Muscle layer of duodenum (tissue), 2 donors: Measurements from ENCODE around the gene ZIC1.

ENCODE experiments used
- H3K27ac ChIP-seq: one replicate; pipeline ENCODE4 v1.7.0; 2013; ENCODE audit warnings: mild to moderate bottlenecking, low read length
- H3K27me3 ChIP-seq: one replicate; pipeline ENCODE4 v1.7.0; 2013; ENCODE audit warnings: low read depth, mild to moderate bottlenecking, control low read depth, low read length
- H3K36me3 ChIP-seq, 2 donors: one replicate each; pipeline ENCODE4 v1.7.0; 2013; ENCODE audit warnings: low read length in 2 of 2, control low read depth in 1 of 2, mild to moderate bottlenecking in 1 of 2; ENCODE audit not compliant: insufficient read depth in 2 of 2, control insufficient read depth in 1 of 2
- H3K4me1 ChIP-seq, 2 donors: one replicate each; pipeline ENCODE4 v1.7.0; 2013; ENCODE audit warnings: low read length in 2 of 2, mild to moderate bottlenecking in 2 of 2, control low read depth in 1 of 2, moderate library complexity in 1 of 2; ENCODE audit not compliant: insufficient read depth in 2 of 2, control insufficient read depth in 1 of 2
- H3K4me3 ChIP-seq, 2 donors: one replicate each; pipeline ENCODE4 v1.7.0; 2013; ENCODE audit warnings: low read length in 2 of 2, low read depth in 1 of 2, mild to moderate bottlenecking in 1 of 2
- H3K9me3 ChIP-seq, 2 donors: one replicate each; pipeline ENCODE4 v1.7.0; 2013; ENCODE audit warnings: low read length in 2 of 2, control low read depth in 1 of 2, mild to moderate bottlenecking in 1 of 2; ENCODE audit not compliant: control insufficient read depth in 1 of 2
- donor health status: healthy.

Gene ZIC1

GRCh38 chr3:147391781-147392624, 17.2 kb upstream of the ZIC1 start:
- H3K36me3 ChIP-seq: no peaks in the 10 kb centered on the region
- H3K4me1 ChIP-seq: peaks cover 0 to 49% of the 10 kb centered on the region in 2 donors
- peaks cover 85% of the 10 kb centered on the region for H3K27me3 ChIP-seq
- H3K9me3 ChIP-seq: no peaks in the 10 kb centered on the region
- H3K27ac ChIP-seq: no peak overlapping the region
- H3K4me3 ChIP-seq: peak overlapping the region; percentile 21 to 56

GRCh38 chr3:147392625-147392946, 16.6 kb upstream of the ZIC1 start:
- Histone ChIP-seq H3K36me3 (no peaks in the 10 kb centered on the region), H3K27me3 (peaks cover 84% of the 10 kb centered on the region), H3K9me3 (no peaks in the 10 kb centered on the region), H3K27ac (no peak overlapping the region), H3K4me3 (peak overlapping the region; percentile 21 to 56), H3K4me1 (peaks cover 0 to 55% of the 10 kb centered on the region in 2 donors)

GRCh38 chr3:147393261-147393942, 15.8 kb upstream of the ZIC1 start:
- H3K4me3 ChIP-seq: peak overlapping the region; percentile 11 to 62
- H3K27ac ChIP-seq: no peak overlapping the region
- H3K9me3 ChIP-seq: no peaks in the 10 kb centered on the region
- no peaks in the 10 kb centered on the region for H3K36me3 ChIP-seq
- H3K27me3 ChIP-seq: peaks cover 84% of the 10 kb centered on the region
- H3K4me1 ChIP-seq: peaks cover 0 to 63% of the 10 kb centered on the region in 2 donors

GRCh38 chr3:147393943-147394883, 15.0 kb upstream of the ZIC1 start:
- H3K9me3 ChIP-seq: no peaks in the 10 kb centered on the region
- no peak overlapping the region for H3K27ac ChIP-seq
- H3K27me3 ChIP-seq: peaks cover 79% of the 10 kb centered on the region
- H3K36me3 ChIP-seq: no peaks in the 10 kb centered on the region
- H3K4me3 ChIP-seq: peak overlapping the region; percentile 11 to 62
- peaks cover 0 to 63% of the 10 kb centered on the region in 2 donors for H3K4me1 ChIP-seq

- peaks cover 75% of the 10 kb centered on the region for H3K27me3 ChIP-seq
- no peak overlapping the region for H3K27ac ChIP-seq
- no peaks in the 10 kb centered on the region for H3K9me3 ChIP-seq
Observed at GRCh38 chr3:147394884-147395225, 14.3 kb upstream of the ZIC1 start.

GRCh38 chr3:147395899-147396711, 13.1 kb upstream of the ZIC1 start:
- H3K27ac ChIP-seq: no peak overlapping the region
- H3K4me3 ChIP-seq: no peak overlapping the region
- H3K27me3 ChIP-seq: peaks cover 72% of the 10 kb centered on the region
- H3K4me1 ChIP-seq: peaks cover 0 to 56% of the 10 kb centered on the region in 2 donors
- no peaks in the 10 kb centered on the region for H3K36me3 ChIP-seq
- H3K9me3 ChIP-seq: no peaks in the 10 kb centered on the region

More at GRCh38 chr3:147394884-147395225, 14.3 kb upstream of the ZIC1 start:
- Histone ChIP-seq H3K4me1 (peaks cover 0 to 63% of the 10 kb centered on the region in 2 donors), H3K4me3 (no peak overlapping the region), H3K36me3 (no peaks in the 10 kb centered on the region)

- no peaks in the 10 kb centered on the region for H3K36me3 ChIP-seq
- H3K27ac ChIP-seq: no peak overlapping the region
- H3K27me3 ChIP-seq: peaks cover 73% of the 10 kb centered on the region
- H3K4me3 ChIP-seq: peak overlapping the region in 1 of 2 donors; percentile 36
- no peaks in the 10 kb centered on the region for H3K9me3 ChIP-seq
- peaks cover 0 to 54% of the 10 kb centered on the region in 2 donors for H3K4me1 ChIP-seq
Observed at GRCh38 chr3:147396712-147397046, 12.5 kb upstream of the ZIC1 start.

GRCh38 chr3:147397155-147397874, 11.8 kb upstream of the ZIC1 start:
- Histone ChIP-seq H3K27ac (no peak overlapping the region), H3K4me3 (peak overlapping the region in 1 of 2 donors; percentile 36), H3K4me1 (peaks cover 0 to 48% of the 10 kb centered on the region in 2 donors), H3K27me3 (peaks cover 67% of the 10 kb centered on the region), H3K36me3 (no peaks in the 10 kb centered on the region), H3K9me3 (no peaks in the 10 kb centered on the region)

- no peaks in the 10 kb centered on the region for H3K9me3 ChIP-seq
- peak overlapping the region in 1 of 2 donors; percentile 36 for H3K4me3 ChIP-seq
- H3K27ac ChIP-seq: no peak overlapping the region
- H3K27me3 ChIP-seq: peaks cover 59% of the 10 kb centered on the region
- no peaks in the 10 kb centered on the region for H3K36me3 ChIP-seq
- peaks cover 0 to 40% of the 10 kb centered on the region in 2 donors for H3K4me1 ChIP-seq
Observed at GRCh38 chr3:147397875-147398812, 11.0 kb upstream of the ZIC1 start.
